SK-MEL-5 (cell line): Measurements from ENCODE around the gene WDR86. TPM values are rescaled to one million over a fixed set of nuclear protein-coding genes. Genes with fewer than 3 reads are reported as not detected.

Source experiments
- DNase-seq: peaks from one replicate; pipeline ENCODE4 v3.0.0-alpha.2; 2016; ENCODE audit warnings: low read depth, low spot score
- in situ Hi-C: cut with HindIII; loops from 2 replicates; pipeline ENCODE4 v1.10.0; 2016; ENCODE audit warnings: low sequenced_read_pairs, high pct_unique_total_duplicates, low pct_unique_long_range_greater_than_20kb
- total RNA-seq: library from RNA; depleted of rRNA; stranded (reverse); fragments of >200 nt; shearing (Covaris generic); gene quantifications from 2 replicates; pipeline ENCODE4 v1.2.3, GENCODE V29; 2014

Gene WDR86
- total RNA-seq, 1 experiment from 2014 or later, result not detected

DNA sequence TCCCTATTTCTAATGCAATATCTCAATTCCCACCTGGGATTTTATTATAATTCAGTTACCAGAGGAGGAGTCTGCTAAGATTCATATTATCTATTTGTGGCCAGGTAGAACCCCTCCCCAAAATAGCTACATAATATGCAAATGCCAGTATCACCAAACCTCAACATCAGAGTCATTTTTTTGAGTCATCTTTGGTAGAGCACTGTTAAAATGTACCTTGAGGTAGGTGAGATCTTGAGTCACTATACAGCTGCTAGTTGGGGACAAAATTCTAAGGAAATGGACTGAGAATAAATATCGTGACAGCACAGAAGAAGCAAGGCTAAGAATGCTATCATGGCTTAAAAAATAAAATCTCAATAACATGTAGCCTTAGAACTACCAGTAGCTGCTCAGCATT is 34.8 kb upstream of the WDR86 start:
- in situ Hi-C loops, result no loop called here
- DNase-seq, result no peak

DNA sequence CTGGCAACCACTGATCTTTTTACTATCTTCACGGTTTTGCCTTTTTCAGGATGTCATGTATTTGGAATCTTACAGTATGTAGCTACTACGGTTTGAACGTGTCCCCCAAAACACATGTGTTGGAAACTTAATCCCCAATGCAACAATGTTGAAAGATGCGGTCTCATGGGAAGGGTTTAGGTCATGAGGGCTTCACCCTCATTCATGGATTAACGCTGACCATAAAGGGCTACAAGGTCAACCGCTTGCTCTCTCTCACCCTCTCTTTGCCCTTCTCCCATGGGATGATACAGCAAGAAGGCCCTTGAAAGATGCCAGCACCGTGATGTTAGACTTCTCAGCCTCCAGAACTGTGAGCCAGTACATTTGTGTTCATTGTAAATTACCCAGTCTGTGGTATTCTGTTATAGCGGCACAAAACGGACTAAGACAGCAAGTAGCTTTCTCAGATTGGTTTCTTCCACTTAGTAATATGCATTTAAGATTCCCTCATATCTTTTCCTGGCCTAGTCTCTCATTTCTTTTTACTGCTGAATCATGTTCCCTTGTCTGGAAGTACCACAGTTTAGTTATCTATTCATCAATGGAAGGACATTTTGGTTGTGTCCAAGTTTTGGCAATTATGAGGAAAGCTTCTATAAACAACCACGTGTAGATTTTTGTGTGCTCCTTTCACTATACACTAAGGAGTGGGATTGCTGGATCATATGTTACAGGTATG is 33.1 kb upstream of the WDR86 start:
- no peak for DNase-seq
- in situ Hi-C loops, result no loop called here

DNA sequence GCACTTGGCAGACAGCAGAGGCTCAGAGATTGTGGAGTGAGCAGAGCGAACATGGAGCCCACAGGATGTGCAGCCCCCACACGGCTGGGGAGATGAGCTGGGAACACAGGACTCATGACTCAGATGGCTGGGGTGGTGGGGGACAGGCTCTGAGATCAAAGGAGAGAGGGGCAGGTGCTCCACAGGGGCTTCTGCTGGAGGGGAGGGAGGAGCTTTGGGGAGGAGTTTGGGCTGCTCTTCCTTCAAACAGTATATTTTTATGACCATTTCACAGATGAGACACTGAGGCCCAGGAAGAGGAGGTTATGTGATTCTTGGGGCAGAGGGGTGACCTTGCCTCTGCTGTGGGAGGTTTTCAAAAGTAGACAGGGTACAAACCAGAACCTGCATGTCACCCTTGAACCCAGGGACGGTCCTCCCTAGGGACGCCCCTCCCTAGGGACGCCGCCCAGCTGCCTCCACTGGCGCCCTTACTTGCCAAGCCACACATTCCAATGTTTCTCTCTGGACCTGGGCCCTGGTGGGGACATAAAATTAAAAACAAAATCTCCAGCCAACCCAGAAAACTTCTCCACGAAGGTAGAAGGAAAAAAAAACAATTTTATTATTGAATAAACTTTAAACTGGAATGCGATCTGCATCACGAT is 31.1 kb upstream of the WDR86 start:
- no peak for DNase-seq
- in situ Hi-C loops, result no loop called here

DNA sequence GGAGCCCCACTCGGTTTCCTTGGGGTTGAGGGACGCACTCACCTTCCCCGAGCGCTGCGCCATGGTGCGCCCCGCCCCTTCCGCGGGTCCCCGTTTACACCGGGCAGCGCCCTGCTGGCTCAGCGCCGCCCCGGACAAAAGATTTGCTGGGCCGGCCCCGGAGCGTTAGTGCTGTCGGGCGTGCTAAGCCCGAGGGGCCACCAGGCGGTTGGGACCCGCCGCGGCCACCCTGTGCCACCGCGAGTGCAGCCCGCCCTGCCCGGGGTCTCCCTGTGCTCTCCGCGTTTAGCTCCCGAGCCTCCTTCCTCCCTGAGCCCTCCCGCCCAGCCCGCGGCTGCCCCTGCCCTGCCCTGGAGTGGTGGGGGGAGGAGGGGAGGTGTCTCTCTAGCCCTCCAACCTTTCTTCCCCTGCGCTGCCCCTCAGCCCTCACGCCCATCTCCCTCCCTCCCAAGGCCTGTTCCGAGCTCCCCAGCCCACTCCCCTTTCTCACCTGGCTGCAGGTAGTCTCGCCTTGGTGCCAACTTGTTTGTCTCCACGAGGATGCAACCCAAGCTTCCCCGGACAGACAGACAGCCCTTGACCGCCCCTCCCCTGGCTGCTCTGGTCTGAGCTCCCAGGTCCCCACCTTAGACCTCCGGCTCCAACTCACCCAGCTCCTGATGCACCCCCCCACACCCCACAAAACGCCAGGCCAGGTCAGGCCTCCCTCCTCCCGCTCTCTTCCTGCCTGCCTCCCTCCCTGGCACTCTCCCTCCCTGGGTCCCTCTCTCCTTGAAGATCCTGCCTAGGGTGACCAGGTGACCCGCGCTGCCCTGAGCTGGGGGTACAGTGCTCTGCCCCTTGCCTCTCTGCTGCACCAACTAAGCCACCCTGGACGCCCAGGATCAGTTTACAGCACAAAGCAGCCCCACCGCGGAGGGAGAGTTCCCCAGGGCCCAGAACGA is 30.3 kb upstream of the WDR86 start, which contains the start of gene CRYGN:
Gene CRYGN (minus strand): TSS at position 287 of the 944 bp plus-strand sequence. CDS start 224 bp downstream, at position 63.
- in situ Hi-C loops, result no loop called here
- DNase-seq, result no peak

DNA sequence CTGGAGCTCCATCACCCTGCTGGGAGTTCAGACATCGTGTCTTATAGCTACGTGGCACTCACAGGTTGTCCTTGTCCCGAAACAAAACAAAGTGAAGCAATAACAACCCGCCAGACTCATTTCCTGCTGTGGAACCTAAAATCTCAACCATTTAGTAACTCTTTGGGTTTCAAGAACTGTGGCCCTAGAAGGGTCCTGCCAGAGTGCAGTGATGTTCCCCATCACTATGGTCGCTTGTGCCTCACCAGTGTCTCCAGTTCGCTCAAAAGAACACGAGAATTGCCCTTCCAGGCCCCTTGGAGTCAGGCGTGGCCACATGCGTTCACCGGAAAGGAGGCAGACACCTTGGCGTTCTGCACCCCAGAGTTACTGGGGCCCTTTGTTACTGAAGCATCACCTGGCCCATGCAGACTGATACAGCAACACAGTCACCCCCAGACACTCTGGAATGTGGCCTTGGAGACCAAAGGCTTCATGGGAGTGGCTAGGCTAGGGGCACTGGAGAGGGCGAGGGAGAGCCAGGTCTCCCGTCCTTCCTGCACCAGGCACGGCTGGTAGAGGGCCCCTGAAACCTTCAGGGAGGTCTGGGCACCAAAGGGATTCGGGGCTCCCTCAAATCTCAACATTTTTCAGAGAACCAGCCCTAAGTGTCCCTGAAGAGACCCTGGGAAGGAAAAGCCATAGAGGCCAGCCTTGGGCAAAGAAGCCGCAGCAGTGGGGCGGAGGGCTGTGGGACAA is 29.2 kb upstream of the WDR86 start:
- DNase-seq, result no peak
- in situ Hi-C loops, result no loop called here

DNA sequence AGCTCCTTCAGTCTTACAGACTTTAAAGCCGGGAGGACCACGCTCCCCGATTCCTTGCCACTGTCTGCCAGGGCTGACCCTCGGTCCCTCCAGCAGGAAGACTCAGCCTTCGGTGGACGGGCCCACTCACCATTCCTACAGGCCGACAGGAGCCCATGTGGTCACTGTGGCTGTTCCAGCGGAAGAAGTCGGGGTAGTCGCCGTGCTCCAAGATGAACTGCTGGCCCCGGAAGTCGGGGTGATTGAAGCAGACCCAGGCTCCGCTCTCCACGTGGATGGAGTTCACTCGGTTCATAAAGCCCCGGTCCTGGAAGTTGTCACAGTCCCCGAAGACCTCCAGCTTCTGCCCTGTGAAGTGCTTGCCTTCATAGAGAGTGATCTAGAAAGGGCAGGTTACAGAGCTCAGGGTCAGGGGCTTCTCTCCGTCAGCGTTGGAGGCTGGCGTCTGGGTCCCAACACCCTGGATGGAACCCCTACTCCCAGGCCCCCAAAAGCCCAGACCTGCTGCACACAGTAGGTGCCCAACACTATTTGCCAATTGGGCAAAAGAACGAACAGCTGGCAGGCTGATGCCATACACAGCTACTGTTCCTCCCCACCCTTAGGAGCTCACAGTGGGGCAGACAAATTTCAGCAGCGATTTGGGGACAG is 28.2 kb upstream of the WDR86 start:
- in situ Hi-C loops, result no loop called here
- no peak for DNase-seq

DNA sequence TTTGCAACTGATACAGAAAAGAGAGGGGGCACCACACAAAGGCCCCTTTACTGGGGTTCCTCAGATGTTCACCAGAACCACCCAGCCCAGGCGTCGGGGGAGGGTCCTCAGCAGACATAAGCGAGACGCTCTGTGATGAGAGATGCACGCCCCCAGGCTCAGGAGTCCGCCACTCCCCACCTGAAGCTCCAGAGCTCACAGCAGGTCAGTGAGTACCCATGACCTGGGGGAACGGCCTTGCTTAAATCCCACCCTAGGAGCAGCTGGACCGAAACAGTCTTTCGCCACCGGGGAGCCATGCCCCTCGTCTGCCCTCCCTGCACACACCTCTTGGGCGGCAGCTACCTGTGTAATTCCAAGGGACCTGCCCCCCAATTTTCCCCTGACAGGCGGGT is 27.3 kb upstream of the WDR86 start:
- no peak for DNase-seq
- in situ Hi-C loops, result no loop called here

DNA sequence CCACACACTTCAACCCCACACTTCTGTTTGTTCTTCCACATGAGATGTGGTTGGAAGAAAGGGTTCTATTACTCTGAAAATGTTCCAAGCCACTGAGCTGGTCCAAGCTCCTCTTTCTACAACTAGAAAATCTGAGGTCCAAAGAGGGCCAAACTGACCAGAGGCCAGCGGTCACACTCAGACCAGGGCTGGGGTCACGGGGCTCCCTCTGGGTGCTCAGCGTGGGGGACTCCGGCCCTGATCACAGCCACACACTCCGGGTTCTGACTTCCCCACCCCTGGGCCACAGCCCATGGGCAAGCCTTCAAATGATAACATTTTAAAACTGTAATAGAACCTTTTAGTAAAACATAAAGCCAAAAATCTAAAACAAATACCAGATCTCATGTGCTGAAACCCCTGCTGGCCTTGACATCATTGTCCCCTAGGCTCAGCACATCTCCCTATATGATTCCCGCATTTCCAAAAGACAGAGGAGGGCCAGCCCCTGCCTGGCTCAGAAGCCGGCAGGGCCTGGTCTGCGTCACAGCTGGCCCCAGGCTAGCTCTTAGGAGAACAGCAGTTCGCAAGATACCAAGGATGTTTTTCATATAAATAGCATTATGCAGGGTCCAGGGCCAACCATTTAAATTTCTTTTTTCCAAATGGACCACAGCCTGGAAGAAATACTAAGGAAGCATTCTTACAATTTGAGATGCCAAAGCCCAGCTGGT is 26.8 kb upstream of the WDR86 start:
- DNase-seq, result no peak
- in situ Hi-C loops, result no loop called here

DNA sequence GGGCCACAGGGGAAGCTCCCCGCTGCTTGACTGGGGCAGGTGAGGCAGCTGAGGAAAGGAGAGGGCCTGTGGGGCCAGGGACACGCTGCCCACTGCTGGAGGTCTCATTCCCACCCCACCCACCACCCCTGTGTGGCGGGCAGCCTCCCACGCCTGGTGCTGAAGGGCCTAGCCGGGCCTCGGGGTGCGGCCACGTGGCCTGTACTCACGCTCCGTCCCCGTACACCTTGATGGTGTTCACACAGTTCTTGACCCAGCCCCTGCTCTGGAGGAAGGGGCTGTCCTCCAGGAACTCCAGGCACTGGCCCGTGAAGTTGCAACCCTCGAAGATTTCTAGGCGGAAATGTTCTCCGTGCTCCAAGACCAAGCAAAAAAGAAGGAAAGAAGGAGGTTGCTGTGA is 26.1 kb upstream of the WDR86 start:
- DNase-seq, result no peak
- in situ Hi-C loops, result no loop called here

DNA sequence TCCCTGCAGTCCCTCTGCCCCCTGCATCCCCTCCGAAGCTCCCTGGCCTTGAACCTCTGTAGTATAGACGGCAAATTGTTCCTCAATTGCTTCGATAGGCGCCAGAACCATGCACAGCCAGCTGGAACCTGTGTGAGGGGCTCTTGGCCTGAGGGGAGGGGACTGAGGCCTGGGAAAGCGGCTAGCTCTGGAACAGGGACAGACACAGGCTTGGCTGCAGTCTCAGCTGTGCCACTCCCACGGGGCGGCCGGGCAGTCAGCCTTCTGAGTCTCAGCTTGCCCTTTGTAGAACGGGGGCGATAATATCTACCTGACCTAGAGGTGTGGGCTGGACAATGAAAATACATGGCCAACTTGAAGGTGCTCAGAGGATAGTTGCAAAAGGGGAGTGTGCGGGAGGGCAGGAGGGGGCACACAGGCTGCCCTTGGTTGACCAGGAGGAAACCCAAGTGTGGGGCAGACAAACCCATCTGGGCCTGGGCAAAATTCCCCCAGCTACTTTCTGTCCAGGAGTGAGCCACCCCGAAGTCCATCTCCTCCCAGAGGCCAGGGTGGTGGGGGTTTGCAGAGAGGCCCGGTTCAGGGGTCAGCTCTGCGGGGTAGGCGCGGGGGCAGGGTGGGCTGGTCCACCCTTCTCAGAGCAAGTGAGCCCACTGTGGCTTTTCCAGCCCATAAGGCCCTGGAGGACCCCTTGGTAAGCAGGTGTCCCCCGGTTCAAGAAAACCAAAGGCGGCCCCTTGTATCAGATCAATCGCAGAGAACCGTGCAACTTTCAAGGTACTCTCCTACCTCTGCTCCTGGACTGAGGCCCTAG is 25.5 kb upstream of the WDR86 start:
- DNase-seq, result no peak
- in situ Hi-C loops, result no loop called here

DNA sequence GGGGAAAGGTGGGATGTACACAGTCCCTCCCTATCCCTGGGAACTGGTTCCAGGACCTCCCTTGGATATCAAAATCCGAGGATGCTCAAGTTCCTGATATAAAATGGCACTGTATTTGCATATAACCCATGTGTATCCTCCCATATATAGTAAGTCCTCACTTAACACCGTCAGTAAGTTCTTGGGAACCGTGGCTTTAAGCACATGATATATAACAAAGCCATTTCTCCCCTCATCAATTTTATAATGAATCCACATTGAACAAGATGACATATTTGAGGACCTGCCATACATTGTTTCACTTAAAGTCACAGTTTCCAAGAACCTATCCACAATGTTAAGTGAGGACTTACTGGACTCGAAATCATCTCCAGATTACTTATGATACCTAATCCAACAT is 24.7 kb upstream of the WDR86 start:
- in situ Hi-C loops, result no loop called here
- DNase-seq, result no peak

DNA sequence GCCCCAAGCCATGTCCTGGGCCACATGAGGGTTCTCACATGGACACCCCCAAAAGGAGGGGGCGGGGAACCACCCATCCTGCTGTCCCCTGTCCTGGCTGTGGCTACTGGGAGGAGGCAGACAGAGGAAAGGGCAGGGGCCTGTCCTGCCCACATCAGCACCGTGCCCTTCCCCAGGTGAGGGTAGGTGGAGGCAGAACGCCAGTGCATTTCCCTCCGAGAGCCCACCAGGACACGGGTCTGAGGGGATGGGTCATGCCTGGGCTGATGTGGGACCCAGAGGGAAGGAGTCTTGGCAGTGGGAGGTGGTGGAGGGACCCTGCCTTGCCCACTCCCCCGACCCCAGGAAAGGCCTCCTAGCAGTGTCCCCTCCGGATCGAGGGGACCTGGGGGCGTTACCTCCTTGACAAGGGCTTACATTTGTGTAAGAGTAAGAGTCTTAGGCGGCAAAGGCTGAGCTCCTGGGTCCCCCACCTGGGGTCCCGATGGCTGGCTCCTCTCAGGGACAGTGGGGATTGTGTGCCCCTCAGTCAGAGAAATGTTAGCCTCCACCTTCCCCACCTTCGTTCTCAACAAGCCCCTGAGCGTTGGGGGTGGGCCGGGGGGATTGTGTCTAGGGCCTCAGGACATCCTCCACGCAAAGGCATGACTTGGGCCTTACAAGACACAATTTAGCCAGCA is 24.0 kb upstream of the WDR86 start:
- DNase-seq, result no peak
- in situ Hi-C loops, result no loop called here

DNA sequence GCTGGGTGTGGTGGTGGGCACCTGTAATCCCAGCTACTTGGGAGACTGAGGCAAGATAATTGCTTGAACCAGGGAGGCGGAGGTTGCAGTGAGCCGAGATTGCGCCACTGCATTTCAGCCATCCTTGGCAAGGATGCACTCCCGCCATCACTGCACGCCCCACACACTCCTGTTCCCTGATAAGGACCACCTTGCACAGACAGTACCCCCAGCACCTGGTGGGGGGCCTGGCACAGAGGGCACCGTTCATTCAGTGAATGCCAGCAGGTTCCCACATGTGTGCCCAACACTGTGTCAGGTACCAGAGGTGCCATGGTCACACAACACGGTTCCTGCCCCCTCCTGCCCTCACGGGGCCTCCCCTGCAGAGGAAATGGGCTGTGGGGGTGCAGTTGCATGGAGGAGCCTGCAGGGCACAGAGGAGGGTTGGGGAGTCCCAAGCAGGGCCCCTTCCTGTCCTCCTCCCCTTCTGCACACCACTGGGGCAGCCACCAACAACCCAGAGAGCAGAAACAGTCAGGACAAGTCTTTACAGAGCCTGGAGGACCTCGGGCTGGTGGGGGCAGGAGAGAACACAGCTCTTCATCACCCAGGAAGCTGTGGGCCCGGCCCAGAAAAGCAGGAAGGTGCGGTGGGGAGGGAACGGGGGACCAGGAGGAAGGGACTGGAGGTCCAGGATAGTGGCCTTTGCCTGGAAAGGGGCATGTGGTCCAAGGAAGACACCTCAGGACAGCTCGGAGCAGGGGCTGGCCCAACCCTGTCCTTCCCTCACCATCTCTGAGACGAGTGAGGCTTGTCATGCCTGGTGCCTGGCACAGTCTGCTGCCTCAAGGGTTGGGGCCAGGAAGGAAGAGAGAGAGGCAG is 23.1 kb upstream of the WDR86 start:
- DNase-seq, result no peak
- in situ Hi-C loops, result no loop called here

DNA sequence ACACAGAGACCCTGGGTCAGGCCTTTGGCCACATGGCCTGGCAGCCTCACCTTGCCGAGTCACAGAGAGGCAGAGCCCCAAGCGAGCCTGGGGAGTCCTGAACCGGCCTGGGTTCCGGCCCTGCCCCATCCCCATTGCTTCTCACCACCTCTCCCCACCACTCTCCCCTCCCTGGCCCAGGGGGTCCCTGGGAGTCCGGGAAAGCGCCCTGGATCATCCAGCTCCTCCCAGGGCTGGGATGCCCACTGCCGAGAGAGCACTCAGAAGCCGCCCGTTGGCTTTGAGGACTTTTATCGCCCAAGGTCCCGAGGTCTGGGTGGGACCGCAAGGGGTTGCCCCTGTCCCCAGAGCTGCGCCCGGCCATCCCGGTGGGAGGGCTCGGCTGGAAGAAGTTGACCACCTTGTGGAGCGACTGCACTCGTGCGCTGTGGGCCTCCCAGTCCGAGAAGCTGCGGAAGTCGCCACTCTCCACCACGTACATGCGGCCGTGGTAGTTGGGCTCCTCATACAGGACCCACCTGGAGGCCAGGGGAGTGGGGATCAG is 22.0 kb upstream of the WDR86 start:
- DNase-seq, result no peak
- in situ Hi-C loops, result no loop called here
